ENCODE results near the gene OOSP3. TPM values are rescaled to one million over a fixed set of nuclear protein-coding genes. Genes with fewer than 3 reads are reported as not detected.

Gene OOSP3
- polyA plus RNA-seq, 5 donors, result not detected

DNA sequence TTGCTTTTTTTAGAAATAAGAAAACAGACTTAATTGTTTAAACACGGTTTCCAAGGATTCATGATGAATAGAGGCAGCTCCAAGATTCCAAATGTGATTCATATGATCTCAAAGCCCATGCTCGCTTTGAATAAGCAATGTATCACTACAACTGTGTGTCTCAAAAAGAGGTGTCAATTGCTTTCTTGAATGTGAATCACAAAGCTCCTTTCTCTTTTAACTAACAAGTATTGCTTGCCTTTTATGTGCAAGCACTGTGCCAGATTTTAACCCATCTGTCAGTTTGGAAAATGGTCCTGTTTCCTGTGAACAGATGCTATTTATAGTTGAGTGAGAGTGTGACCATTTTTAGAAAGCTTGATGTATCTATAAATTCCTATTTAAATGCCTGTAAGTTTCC lies 66.1 kb downstream of the OOSP3 start:
- no peak for DNase-seq

Other genes with a start within 250 kb of the OOSP3 start
- gene PATL1, start 209.7 kb upstream of the OOSP3 start, polyA plus RNA-seq (ENCODE audit: insufficient read depth in 1 of 5, insufficient read length in 5 of 5, low replicate concordance in 1 of 5), result 10 to 100 TPM; 32.7 to 45.0 (median 41.3) TPM
- not detected for gene OR10V1, start 164.9 kb upstream of the OOSP3 start, polyA plus RNA-seq (ENCODE audit: insufficient read depth in 1 of 5, insufficient read length in 5 of 5, low replicate concordance in 1 of 5)
- 10 to 100 TPM; 20.6 to 30.6 (median 29.3) TPM for gene STX3, start 123.4 kb upstream of the OOSP3 start, polyA plus RNA-seq (ENCODE audit: insufficient read depth in 1 of 5, insufficient read length in 5 of 5, low replicate concordance in 1 of 5)
- gene MRPL16, start 68.0 kb upstream of the OOSP3 start, polyA plus RNA-seq (ENCODE audit: insufficient read depth in 1 of 5, insufficient read length in 5 of 5, low replicate concordance in 1 of 5), result 10 to 100 TPM; 53.1 to 55.5 (median 53.7) TPM
- not detected for gene CBLIF, start 33.3 kb upstream of the OOSP3 start, polyA plus RNA-seq (ENCODE audit: insufficient read depth in 1 of 5, insufficient read length in 5 of 5, low replicate concordance in 1 of 5)
- under 1 TPM in 2 of 5 donors, not detected in 3; 0.10 to 0.28 TPM for gene TCN1, start 12.3 kb upstream of the OOSP3 start, polyA plus RNA-seq (ENCODE audit: insufficient read depth in 1 of 5, insufficient read length in 5 of 5, low replicate concordance in 1 of 5)
- gene OOSP1, start 59.6 kb downstream of the OOSP3 start, polyA plus RNA-seq (ENCODE audit: insufficient read depth in 1 of 5, insufficient read length in 5 of 5, low replicate concordance in 1 of 5), result under 1 TPM in 2 of 5 donors, not detected in 3; 0.17 to 0.39 TPM
- not detected for gene OOSP4A, start 85.3 kb downstream of the OOSP3 start, polyA plus RNA-seq (ENCODE audit: insufficient read depth in 1 of 5, insufficient read length in 5 of 5, low replicate concordance in 1 of 5)
- not detected for gene OOSP4B, start 138.4 kb downstream of the OOSP3 start, polyA plus RNA-seq (ENCODE audit: insufficient read depth in 1 of 5, insufficient read length in 5 of 5, low replicate concordance in 1 of 5)
- not detected for gene OOSP2, start 161.6 kb downstream of the OOSP3 start, polyA plus RNA-seq (ENCODE audit: insufficient read depth in 1 of 5, insufficient read length in 5 of 5, low replicate concordance in 1 of 5)
- gene MS4A3, start 177.9 kb downstream of the OOSP3 start, polyA plus RNA-seq (ENCODE audit: insufficient read depth in 1 of 5, insufficient read length in 5 of 5, low replicate concordance in 1 of 5), result 1 to 10 TPM; 1.2 to 2.3 (median 1.4) TPM
- under 1 TPM in 3 of 5 donors, not detected in 2; 0.04 to 0.07 (median 0.07) TPM for gene MS4A2, start 209.9 kb downstream of the OOSP3 start, polyA plus RNA-seq (ENCODE audit: insufficient read depth in 1 of 5, insufficient read length in 5 of 5, low replicate concordance in 1 of 5)

Data from right lung (tissue), 5 donors.